ENCODE data around the gene ZNF862.

The ZNF862 gene

DNA sequence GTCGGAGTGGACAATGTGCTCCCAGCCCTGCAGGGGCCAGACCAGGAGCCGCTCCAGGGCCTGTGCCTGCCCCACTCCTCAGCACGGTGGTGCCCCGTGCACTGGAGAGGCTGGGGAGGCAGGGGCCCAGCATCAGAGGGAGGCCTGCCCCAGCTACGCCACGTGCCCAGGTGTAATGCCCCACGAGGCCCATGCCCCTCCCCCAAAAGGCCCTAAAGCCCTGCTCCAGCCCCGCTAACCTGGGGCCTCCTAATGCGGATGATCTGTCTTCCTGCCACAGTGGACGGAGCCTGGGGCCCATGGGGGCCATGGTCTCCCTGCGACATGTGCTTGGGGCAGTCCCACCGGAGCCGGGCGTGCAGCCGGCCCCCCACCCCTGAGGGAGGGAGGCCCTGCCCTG is 23.7 kb upstream of the ZNF862 start:
- TF ChIP-seq, protein P1, sequence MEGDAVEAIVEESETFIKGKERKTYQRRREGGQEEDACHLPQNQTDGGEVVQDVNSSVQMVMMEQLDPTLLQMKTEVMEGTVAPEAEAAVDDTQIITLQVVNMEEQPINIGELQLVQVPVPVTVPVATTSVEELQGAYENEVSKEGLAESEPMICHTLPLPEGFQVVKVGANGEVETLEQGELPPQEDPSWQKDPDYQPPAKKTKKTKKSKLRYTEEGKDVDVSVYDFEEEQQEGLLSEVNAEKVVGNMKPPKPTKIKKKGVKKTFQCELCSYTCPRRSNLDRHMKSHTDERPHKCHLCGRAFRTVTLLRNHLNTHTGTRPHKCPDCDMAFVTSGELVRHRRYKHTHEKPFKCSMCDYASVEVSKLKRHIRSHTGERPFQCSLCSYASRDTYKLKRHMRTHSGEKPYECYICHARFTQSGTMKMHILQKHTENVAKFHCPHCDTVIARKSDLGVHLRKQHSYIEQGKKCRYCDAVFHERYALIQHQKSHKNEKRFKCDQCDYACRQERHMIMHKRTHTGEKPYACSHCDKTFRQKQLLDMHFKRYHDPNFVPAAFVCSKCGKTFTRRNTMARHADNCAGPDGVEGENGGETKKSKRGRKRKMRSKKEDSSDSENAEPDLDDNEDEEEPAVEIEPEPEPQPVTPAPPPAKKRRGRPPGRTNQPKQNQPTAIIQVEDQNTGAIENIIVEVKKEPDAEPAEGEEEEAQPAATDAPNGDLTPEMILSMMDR (IDR thresholded peaks at IDR 0.05; ENCODE audit: low read depth, low read length) = no peak
- DNase-seq (ENCODE audit: low read depth, low spot score) = no peak
- no peak overlapping the region for H3K4me3 ChIP-seq (ENCODE audit: low read depth, low read length)
- in situ Hi-C loops (cut with HindIII; ENCODE audit: low sequenced_read_pairs) = no loop called here

DNA sequence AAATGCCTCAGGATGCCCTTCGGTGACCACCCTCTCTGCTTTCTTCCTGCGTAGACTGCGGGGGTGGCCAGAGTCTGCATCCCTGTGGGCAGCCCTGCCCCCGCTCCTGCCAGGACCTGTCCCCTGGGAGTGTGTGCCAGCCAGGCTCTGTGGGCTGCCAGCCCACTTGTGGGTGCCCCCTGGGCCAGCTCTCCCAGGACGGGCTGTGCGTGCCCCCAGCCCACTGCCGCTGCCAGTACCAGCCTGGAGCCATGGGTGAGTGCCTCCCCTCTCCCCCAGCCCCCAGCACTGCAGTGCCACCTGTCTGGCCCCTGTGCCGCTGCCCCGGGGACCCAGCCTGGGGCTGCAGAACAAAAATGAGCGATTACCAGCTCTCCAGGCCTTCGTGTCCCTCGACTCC is 23.1 kb upstream of the ZNF862 start:
- H3K4me3 ChIP-seq (ENCODE audit: low read depth, low read length) = no peak overlapping the region
- no peak for DNase-seq (ENCODE audit: low read depth, low spot score)
- TF ChIP-seq, protein P1 (IDR thresholded peaks at IDR 0.05; ENCODE audit: low read depth, low read length) = no peak
- in situ Hi-C loops (cut with HindIII; ENCODE audit: low sequenced_read_pairs) = no loop called here

DNA sequence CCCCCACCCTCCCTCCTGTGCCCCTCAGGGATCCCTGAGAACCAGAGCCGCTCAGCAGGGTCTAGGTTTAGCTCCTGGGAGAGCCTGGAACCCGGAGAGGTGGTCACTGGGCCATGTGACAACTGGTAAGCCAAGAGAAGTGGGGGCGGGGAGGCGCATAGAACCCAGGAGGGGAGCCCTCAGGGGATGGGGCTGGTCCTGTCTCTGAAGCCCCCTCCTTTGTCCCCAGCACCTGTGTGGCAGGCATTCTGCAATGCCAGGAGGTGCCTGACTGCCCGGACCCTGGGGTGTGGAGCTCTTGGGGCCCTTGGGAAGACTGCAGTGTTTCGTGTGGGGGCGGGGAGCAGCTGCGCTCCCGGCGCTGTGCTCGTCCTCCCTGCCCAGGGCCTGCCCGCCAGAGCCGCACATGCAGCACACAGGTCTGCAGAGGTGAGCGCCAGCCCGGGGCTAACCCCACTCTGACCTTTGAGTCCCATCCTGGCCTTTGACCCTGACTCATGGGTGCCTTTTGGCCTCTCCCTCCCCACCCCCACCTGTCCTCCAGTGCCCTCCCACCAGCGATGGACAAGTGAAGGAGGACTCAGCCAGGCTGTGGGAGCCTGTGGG is 22.4 kb upstream of the ZNF862 start:
- no peak for DNase-seq (ENCODE audit: low read depth, low spot score)
- no peak overlapping the region for H3K4me3 ChIP-seq (ENCODE audit: low read depth, low read length)
- TF ChIP-seq, protein P1 (IDR thresholded peaks at IDR 0.05; ENCODE audit: low read depth, low read length) = no peak
- in situ Hi-C loops (cut with HindIII; ENCODE audit: low sequenced_read_pairs) = no loop called here

DNA sequence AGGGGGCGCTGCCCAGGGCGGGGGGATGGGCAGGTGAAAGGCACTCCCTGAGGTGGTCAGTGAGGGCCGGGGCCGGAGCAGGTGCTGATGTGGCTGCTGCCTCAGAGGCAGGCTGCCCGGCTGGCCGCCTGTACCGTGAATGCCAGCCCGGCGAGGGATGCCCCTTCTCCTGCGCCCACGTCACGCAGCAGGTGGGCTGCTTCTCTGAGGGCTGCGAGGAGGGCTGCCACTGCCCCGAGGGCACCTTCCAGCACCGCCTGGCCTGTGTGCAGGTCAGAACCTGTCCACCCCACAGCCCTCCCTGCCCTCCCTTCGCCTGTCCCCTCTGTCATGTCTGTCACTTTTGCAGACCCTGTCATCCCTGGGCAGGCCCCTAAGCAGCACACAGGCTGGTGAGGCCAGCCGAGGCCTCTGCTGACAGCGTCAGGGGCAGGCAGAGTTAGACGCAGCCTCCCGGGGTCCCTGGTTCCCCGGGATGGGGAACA is 21.9 kb upstream of the ZNF862 start:
- TF ChIP-seq, protein P1 (IDR thresholded peaks at IDR 0.05; ENCODE audit: low read depth, low read length) = no peak
- in situ Hi-C loops (cut with HindIII; ENCODE audit: low sequenced_read_pairs) = no loop called here
- no peak overlapping the region for H3K4me3 ChIP-seq (ENCODE audit: low read depth, low read length)
- no peak for DNase-seq (ENCODE audit: low read depth, low spot score)

DNA sequence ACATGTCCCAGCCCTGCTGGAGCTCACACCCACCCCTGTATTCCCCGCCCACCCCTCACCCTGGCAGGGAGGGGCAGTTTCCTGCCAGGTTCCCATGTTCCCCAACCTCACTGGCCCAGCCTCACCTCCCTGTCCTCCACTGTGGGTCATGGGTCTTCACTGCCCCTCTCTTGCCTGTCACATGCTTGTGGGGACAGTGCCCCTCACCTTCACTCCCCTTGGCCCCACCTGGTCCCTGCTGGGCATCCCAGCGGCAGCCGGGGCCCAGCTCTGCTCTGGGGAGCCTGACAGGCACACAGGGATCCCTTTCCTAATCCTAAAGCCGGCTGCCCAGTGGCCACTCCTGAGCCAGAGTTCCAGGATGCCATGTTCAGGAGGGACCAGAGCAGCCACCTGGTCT is 21.4 kb upstream of the ZNF862 start:
- no peak overlapping the region for H3K4me3 ChIP-seq (ENCODE audit: low read depth, low read length)
- no peak for DNase-seq (ENCODE audit: low read depth, low spot score)
- TF ChIP-seq, protein P1 (IDR thresholded peaks at IDR 0.05; ENCODE audit: low read depth, low read length) = no peak
- in situ Hi-C loops (cut with HindIII; ENCODE audit: low sequenced_read_pairs) = no loop called here

DNA sequence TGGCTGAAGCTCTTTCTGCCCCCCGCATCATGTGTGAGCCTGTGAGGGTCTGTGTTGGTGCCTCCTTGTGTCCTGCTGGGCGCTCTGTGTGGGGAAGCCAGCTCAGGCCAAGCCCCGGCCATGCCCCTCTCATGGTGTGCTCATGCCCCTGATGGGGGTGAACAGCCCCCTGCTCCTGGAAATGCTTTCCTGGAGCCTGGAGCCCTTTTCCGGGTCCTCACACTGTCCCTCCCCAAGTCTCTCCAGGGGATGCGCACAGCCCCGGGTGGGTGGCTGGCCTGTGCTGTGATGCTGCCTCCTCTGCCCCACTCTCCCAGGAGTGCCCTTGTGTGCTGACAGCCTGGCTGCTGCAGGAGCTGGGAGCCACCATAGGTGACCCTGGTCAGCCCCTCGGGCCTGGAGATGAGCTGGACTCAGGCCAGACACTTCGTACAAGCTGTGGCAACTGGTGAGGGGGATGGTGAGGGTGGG is 20.8 kb upstream of the ZNF862 start:
- in situ Hi-C loops (cut with HindIII; ENCODE audit: low sequenced_read_pairs) = no loop called here
- no peak overlapping the region for H3K4me3 ChIP-seq (ENCODE audit: low read depth, low read length)
- no peak for DNase-seq (ENCODE audit: low read depth, low spot score)
- TF ChIP-seq, protein P1 (IDR thresholded peaks at IDR 0.05; ENCODE audit: low read depth, low read length) = no peak

Measured in astrocyte of the spinal cord (primary cell).